Bronchial epithelial cell (primary cell): ENCODE results near the gene DOCK1. TPM values are rescaled to one million over a fixed set of nuclear protein-coding genes. Genes with fewer than 3 reads are reported as not detected.

Experiments
- DNase-seq: peaks from one replicate; pipeline ENCODE4 v3.0.0-alpha.2; 2010; ENCODE audit warnings: low read depth
- FAIRE-seq: peaks from 2 replicates; lab custom pipeline; 2011; peaks lifted over from hg19 to GRCh38; lab: Jason Lieb, UNC
- H3K27me3 ChIP-seq: 2 replicates; pipeline ENCODE4 v1.5.1; 2011; ENCODE audit warnings: low read length; ENCODE audit not compliant: control insufficient read depth, insufficient read depth
- H3K36me3 ChIP-seq: 2 replicates; pipeline ENCODE4 v1.5.1; 2011; ENCODE audit warnings: low read length; ENCODE audit not compliant: control insufficient read depth, insufficient read depth
- H3K4me3 ChIP-seq: 2 replicates; pipeline ENCODE4 v1.5.1; 2011; ENCODE audit warnings: mild to moderate bottlenecking, low read depth, low read length, control low read depth
- CTCF ChIP-seq: IDR thresholded peaks from 2 replicates; pipeline ENCODE4 v1.5.1; 2011; ENCODE audit warnings: mild to moderate bottlenecking, moderate library complexity, low read length, control low read depth, inconsistent platforms; ENCODE audit not compliant: insufficient read depth, severe bottlenecking
- total RNA-seq: library from RNA; depleted of rRNA; stranded (reverse); fragments of >200 nt; gene quantifications from 2 replicates; pipeline ENCODE4 v1.2.1, GENCODE V29; 2014

The DOCK1 gene
- total RNA-seq, 1 donor from 2014 or later, result 173 TPM

DNA sequence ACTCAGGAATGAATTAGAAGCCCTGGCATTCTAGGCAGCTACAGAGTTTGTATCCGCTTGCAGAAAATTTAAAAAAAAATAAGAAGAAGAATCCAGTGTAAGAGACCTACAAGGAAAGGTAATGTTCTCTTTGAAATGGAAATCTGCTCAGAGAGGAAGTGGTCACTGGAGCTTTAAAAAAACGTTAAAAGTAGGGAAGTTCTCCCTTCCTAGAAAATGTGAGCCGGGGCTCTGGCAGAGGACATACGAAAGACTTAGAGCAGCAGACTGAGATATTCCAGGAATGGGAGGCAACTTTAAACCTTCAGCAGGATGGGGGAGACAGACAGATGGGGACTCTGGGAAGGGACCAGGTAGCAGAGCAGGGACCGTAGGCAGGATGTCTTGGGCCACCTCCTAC, 494.4 kb downstream of the DOCK1 start:
- no peaks in the 10 kb centered on the region for H3K27me3 ChIP-seq
- H3K36me3 ChIP-seq, result no peaks in the 10 kb centered on the region
- no peak overlapping the region for H3K4me3 ChIP-seq
- no peak for FAIRE-seq
- no peak for DNase-seq
- no peak for TF ChIP-seq CTCF

GRCh38 chr10:127400216-127400615, 495.0 kb downstream of the DOCK1 start:
- no peaks in the 10 kb centered on the region for H3K27me3 ChIP-seq
- FAIRE-seq (no peak), DNase-seq (no peak)
- H3K4me3 ChIP-seq, result no peak overlapping the region
- H3K36me3 ChIP-seq, result peaks cover 1% of the 10 kb centered on the region
- no peak for TF ChIP-seq CTCF

- TF ChIP-seq CTCF, result no peak
- Histone ChIP-seq H3K27me3 (no peaks in the 10 kb centered on the region), H3K36me3 (peaks cover 1% of the 10 kb centered on the region), H3K4me3 (no peak overlapping the region)
- FAIRE-seq, result no peak
- no peak for DNase-seq
These were observed 497.6 kb downstream of the DOCK1 start for GRCh38 chr10:127402596-127403409.

DNA sequence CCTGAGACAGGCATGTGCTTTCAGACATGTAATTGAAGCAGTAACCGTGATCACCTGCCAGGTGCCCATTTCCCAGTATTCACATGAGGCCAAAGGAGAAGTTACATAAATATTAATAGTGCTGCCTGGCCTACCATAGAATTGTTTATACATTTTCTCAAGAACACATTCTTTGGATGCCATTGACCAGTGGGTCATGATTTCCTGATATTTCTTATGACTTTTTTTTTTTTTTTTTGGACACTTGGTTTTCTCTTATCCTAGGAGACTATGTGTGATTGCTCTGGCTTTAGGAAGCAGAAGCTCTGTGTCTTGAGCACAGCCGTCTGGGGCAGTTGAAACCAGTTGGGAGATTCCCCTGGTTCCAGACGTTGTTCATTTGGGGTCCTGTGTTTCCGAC, 500.0 kb downstream of the DOCK1 start:
- DNase-seq, result no peak
- Histone ChIP-seq H3K27me3 (no peaks in the 10 kb centered on the region), H3K36me3 (peaks cover 1% of the 10 kb centered on the region), H3K4me3 (no peak overlapping the region)
- no peak for FAIRE-seq
- TF ChIP-seq CTCF, result no peak

GRCh38 chr10:127406018-127406550, 500.9 kb downstream of the DOCK1 start:
- Histone ChIP-seq H3K4me3 (no peak overlapping the region), H3K36me3 (peaks cover 1% of the 10 kb centered on the region), H3K27me3 (no peaks in the 10 kb centered on the region)
- no peak for TF ChIP-seq CTCF
- no peak for DNase-seq
- FAIRE-seq, result no peak
